OCI-M1 (cell line): ENCODE data around the gene CPNE1.

Source experiments
- DNase-seq: peaks from one replicate; lab custom pipeline; 2025; lab: John Stamatoyannopoulos, UW

Gene CPNE1

DNA sequence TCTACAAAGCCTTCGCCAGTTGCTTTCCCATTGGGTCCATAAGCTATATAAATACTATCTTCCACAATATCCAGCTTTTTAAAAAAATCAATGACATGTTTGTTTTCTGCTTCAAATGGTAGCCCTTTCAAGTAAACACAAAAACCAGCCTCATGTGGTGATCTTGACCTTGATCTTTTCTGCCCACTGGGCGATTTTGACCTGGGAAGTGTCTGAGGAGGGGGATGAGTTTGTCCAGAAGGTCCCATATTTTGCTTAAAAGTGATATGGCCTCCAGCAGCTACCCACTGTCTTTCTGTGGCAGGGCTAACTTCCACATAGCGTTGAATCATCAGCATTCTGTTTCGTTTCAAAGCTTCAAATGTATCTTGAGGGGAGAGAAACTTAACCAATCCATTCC lies 10.8 kb downstream of the CPNE1 start:
- no peak for DNase-seq

DNA sequence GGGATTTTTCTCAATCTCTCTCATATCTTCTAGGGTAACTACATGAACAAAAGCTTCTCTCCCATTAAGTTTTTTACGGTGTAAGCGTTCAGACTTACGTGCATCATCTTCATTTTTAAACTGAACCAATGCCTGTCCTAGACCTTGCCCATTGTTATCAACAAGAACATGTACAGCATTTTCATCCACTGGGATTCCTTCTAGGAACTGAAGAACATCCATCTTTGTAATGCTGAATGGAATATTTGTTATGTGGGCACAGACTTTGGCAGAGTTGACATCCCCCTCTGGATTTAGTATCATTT lies 11.3 kb downstream of the CPNE1 start:
- DNase-seq = no peak

DNA sequence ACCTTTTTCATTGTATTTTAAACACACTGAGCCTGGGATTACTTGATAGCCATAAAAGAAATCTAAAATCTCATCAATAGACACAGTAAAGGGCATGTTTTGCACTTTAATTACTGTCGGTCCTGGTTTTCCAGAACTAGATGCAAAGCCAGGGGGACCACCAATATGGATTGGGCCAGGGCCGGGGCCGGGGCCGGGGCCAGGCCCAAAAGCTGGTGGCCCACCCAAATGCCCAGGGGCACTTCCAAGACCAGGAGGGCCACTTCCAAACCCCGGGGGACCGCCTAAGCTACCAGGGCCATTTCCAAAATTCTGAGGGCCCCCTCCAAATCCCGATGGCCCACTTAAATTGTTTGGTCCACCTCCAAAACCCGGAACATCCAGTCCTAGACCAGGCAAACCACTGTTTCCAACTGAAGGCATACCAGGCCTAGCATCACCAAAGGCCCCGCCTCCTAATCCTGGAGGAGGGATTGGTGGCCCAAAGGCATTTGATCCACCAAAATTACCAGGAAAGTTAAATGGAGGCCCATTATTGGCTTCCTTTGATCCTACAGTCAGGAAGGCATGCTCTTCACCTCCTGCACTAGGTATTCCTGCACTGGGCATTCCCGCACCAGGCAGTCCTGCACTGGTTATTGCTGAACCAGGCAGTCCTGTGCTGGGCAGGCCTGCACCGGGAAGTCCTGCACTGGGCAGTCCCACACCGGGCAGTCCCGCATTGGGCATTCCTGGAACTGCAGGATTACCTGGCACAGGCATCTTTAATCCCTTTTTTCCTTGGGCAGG lies 11.9 kb downstream of the CPNE1 start:
- no peak for DNase-seq

DNA sequence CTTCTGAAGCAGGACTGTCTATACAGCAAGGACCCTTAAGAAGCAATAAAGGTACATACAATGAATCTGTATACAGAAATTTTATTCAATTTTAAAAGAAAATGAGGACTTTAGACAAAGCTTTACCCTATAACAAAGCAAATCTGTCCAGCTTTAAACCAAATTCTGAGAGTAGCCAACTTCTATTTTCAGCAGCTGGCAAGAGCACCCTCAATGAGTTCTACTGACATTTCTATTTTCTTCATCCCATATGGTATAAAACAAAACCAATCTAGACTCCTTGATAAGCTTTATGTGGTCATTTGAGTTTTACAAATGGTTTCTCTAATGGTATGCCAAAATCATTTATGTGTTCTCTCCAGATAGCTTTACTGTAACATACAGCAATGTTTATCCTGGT lies 12.7 kb downstream of the CPNE1 start:
- no peak for DNase-seq

DNA sequence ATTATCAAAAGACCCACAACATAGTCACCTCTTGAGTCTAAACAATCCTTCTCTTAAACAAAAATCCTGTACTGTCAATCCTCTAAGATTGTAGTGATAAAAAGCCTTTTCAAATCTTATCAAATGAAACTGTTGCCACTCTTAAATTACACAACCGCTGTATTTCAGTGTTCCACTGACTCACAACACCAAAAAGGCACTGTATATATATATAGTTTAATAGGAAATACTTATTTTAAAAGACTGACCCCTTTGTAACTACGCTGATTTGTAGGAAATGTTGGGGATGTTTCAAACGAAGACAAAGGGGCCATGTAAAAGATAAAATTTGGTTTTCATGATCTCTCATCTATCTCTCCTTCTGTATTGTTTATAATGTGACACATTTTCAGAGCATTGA lies 14.1 kb downstream of the CPNE1 start:
- no peak for DNase-seq

DNA sequence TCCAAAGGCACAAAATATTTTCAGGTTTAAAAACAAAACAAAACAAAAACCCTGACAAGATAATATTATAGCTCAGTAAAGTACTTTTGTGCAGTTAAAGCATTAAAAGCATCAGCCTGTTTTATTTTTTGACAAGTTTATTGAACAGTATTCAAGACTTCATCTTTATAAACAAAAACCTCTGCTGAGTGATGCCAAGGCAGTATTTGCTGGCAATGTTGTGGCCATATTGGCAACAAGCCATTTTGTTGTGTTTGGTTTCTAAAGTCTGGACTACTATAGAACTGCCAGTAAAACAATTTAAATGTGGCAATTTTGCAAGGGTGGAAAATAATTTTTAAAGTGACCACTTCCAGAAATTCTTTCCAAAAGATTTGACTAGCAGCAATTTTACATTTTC lies 15.9 kb downstream of the CPNE1 start:
- no peak for DNase-seq

DNA sequence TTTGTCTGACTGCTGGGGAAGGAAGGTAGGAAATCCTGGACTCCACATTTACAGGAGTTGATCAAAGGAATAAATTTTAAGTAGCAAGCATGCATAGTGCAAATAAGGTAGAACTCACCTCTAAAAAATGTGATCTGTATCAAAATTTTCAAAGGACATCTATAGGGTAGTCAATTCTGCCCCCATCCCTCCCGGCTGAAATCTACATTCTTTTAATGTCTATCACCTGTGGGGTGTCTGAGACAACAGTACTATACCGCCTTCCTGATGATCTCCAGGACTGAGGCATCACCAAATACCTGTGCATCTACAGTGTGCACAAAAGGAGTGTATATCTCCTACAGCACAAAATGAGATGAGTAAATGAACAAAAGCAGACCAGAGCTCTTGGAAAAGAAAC lies 19.9 kb downstream of the CPNE1 start:
- no peak for DNase-seq

DNA sequence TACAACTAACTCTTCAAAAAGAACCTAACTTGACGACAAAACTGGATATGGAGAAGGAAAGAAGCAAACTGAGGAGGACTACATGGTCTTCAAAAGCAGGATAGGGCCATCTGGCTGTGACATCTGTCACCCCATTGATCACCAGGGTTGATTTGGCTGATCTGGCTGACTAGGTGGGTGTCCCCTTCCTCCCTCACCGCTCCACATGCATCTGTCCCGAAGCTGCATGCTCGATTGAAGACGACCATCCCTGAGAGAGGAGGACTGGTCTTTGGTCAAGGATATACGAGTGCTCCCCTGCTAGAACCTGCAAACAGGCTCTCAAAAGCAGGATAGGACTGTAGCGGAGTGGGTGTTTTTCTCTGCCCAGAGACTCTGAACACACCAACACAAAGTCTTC lies 21.7 kb downstream of the CPNE1 start:
- no peak for DNase-seq

DNA sequence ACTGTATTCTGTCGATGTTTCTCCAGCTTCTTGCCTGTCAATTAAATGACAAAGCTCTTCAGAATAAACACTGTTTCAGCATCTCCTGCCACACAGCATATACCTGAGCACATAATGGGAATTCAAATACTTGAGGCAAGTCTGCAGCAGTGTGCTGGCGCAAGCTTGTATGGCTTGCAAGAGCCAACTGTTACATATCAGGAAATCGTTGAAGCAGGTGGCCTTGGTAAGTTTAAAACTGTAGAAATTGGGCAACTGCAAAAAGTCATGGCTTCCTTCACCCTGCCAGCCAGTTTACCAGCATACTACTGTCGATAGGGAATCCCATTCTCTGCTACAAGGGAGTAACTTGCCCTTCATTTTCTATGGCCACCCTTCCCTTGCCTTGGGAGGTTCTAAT lies 23.0 kb downstream of the CPNE1 start:
- DNase-seq = no peak

DNA sequence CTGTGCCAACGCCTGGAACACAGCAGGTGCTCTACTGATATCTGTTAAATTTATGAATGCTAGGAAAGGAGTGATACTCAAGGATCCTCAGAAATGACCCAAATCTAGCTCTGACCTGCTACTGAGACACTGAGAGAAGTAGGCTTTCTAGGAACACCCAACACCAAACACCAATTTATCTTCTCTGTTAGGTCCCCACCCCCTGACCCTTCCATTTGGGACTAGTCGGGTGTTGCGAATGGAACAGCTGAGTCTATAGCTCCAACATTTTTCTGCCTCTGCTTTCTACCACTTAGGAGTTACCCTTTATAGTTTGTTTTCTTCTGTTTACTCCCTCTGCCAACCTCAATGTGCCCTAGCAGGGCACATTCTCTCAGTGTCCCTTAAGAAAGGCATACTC lies 24.0 kb downstream of the CPNE1 start:
- DNase-seq = no peak

DNA sequence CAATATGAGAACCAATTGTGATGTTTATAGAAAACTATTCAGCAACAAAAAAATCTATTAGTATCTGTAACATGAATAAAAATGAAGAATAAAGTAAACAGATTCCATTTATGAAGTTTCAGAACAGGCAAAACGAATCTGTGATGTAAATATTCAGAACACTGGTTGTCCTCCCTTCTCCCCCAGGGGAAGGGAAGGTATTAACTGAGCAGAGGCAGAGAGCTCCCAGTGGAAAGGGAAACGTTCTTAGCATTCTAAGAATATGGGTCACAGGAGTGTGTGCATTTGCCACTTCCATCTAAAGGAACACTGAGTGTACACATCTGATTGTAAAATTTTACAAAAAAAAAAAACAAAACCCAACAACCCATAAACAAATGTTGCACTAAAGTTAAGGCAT lies 25.9 kb downstream of the CPNE1 start:
- no peak for DNase-seq

DNA sequence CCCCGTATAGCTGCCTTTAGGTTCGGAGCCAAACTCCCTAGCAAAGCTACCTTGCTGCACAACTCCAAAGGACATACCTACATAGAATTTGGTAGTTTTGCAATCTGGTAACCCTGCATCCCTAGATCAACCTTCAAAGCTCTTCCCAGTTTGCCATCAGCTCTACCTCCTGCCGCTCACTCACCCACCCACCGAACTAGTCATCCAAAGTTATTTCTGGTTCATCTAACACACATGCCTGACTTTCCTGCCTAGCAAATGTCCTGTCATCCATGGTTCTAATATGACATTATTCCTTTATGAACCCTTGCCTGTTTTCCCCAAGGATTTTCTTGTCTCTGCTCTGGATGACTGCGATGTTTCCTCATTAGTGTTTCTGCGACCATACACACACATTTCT lies 27.4 kb downstream of the CPNE1 start:
- DNase-seq = no peak

DNA sequence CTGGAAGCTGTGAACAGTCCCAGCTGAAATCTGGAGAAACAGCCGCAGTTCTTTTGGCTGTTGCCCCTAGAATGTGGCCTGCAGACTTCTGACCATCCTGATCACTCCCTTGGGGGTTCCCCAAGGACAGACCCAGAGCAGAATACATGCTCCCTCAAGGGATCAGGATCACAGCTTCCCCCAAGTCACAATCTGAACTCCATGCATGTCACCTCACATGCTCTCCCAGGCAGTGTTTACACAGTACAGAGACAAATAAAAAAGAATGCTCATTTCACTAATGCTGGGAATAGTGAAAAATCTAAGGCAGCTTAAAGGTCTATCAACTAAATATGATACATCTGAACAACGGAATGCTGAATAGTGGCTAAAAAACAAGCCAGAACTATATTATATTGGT lies 28.6 kb downstream of the CPNE1 start:
- no peak for DNase-seq

DNA sequence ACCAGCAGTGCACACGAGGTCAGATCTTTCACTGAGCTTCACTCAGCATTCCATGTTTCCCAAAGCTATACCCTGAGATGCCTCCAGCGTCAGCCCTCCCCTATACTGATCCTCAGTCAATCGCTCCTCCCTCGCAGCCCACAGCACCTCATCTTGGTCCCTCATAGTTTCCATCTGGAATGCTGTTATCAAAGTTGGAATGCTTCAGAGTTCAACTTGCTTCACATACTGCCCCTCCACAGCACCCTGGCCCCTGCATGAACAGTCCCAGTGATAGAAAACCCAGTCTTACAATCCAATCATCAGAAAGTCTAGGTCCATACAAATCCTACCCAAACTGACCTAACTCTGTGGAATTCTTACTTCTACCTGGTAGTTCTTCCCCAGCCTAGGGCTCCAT lies 29.0 kb downstream of the CPNE1 start:
- no peak for DNase-seq

DNA sequence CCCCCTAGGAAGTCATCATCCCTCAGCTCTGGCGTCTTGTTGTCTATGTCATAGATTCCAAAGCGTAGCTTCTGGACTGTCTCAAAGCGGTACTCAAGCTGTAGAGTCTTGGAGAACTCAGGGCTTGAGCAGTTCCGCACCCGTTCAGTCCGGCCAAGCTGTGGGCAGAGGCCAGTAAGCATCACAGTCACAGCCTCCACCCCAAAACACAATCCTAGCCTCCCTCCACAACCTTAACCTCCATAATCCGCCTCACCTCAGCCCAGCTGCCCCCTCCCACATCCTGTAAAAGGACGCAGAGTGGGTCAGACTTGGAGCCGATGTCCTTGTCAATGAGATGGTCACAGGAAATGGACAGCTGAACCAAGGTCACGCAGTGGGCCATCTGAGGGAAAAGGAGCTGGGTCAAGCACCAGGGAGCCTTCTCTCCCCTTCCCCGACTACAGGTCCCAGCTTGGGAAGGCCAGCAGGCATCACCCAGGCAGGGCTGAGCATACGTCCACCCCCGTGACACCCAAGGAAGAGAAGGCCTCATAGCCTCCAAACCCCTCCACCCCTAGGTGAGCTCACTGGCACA lies 32.1 kb downstream of the CPNE1 start:
- no peak for DNase-seq

DNA sequence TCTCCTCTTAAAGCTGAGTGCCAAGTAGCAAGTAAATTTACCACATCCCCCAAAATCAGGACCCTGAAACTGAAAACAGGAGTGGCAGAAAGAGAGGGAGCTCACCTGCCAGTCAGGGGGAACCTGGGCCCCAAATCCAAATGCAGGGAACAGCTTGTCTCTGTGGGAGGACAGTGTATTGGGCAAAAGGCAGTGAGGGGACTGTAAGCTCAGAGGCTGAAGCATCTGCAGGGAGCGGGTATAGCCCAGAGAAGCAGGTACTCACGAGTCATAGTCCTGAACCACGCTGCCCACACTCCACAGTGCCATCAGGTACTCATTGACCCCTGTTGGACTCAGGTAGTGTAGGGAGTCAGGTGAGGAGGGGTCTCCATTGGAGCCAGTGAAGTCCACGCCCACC lies 34.1 kb downstream of the CPNE1 start:
- no peak for DNase-seq

DNA sequence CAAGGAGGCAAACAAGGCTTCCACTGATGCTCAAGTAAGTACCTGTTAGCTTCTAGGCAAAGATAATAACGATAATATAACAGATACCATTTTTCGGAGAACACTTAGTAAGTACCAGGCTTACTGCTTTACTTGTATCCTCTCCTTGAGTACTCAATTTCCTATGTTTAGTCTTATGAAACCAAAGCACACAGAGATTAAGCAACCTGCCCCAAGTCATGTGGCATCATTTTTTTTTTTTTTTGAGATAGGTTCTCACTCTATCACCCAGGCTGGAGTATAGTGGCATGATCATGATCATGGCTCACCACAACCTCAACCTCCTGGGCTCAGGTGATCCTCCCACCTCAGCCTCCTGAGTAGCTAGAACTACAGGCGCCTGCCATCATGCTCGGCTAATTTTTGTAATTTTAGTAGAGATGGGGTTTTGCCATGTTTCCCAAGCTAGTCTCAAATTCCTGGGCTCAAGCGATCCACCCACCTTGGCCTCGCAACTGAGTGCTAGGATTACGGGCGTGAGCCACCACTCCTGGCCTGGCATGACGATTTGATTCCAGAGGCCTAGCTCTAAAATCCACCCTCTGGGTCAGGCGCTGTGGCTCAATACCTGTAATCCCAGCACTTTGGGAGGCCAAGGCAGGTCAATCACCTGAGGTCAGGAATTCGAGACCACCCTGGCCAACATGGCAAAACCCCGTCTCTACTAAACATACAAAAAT lies 35.1 kb downstream of the CPNE1 start:
- no peak for DNase-seq

DNA sequence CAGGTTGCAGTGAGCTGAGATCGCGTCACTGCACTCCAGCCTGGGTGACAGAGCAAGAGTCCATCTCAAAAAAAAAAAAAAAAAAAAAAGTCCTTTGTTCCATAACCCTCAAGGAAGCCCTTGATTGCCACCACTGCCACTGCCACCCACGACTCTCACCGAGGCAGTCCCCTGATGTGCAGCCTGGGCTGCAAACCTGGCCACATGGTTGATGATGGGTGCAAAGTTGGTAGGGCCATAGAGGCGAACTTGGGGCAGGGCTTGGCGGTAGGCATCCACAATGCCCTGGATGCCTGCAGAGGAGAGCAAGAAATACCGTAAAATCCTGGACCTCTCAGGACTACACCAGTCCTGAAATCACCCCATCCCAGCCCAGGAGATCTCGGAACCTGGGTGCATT lies 37.6 kb downstream of the CPNE1 start:
- DNase-seq = no peak

DNA sequence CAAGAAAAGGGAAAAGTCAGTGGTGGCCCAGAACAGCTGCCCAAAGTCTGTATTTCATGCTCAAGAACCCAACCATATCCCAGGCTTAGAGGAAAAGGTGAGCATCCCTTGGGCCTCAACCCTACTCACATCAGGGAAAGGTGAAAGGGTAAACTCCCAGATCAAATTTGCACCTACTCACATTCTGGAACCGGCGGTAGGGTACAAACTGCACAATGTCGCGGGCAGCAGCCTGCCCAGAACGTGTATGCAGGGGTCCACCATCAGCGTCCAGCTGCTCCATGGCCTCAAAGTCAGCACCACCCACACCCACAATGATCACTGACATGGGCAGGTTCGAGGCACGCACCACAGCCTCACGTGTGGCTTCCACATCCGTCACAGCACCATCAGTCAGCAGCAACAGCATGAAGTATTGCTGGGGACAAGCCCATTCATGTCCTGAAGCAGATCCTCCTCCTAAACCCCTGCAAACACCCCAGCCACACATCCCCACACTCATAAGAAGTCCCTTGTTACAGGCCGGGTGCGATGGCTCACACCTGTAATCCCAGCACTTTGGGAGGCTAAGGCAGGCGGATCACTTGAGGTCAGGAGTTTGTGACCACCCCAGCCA lies 38.2 kb downstream of the CPNE1 start:
- DNase-seq = no peak

DNA sequence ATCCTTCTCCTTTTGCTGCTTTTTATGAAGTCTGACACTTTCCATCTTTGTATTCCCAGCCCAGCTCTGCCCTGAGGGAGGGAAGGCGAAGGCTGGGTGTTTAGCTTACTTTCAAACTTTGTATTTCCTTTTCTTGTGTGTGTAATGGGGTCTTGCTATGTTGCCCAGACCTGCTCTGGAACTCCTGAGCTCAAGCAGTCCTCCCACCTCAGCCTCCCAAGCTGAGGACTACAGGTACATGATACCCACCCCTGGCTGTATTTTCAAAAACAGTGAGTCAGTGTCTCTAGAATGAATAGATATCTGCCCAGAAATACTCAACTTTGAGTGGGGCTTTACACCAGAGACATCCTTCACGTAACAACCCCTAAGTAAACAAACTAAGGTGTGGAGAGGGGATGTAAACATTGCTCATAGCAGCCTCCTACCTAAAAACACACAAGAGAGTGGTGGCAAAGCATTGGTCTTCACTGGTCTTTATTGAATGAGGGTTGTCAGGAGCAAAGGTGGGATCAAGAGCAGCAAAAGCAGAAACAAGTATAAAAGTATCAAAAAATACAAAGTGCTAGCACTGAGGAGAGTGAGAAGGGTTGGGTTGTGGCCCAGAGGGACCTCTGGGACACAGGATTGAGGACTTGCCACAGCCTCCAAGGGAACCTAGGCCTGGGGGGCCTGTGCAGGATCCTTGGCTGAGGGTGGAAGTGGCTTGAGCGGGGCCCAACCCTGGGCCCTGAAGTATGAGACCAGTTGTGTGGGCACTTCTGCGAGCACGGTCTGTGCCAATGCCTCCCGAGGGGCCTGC lies 38.9 kb downstream of the CPNE1 start:
- DNase-seq = no peak

DNA sequence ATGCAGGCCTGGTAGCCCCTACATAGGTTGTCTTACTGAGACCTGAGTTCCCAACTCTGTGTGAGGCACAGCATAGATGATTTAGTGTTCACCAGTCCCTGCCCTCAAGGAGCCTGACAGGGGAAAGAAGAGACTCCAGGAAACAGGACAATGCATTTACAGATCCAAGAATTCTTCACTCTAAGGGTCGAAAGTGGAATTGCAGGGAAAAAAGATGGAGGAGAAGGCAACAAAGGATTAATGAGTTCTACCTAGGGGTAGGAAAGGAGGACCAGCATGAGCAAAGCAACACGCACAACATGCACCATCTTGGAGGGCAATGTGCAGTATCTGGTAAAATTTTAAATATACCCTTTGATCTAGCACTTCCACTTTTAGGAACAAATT lies 43.1 kb downstream of the CPNE1 start:
- DNase-seq = no peak

DNA sequence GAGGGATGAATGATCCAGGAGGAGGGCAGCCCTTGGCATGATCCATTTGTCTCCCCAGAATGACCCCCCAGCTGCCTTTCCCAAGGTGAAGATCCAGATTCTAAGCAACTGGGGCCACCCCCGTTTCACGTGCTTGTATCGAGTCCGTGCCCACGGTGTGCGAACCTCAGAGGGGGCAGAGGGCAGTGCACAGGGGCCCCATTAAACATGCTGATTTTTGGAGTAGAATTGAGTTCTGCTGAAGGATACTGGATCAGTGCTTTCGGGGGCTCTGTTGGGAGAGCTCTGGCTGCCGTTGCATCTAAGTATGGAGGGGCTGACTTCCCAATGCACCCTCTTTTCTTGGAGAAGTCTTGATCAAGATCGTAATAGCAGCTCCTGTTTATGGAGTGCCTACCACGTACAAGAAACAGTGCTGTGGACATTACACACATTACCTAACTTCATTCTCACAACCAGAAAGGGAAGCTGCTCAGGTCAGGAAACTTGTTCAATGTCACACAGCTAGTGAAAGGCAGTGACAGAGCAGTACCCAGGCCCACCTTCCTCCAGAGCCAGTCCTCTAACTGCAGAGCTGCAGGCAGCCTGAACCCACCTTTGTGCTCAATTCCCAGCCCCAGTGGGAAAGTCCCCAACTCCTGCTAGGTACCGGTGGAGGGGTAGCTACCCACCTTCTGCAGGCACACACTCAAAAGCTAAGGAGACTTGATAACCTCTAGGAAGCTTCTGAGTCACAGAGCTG lies 43.7 kb downstream of the CPNE1 start:
- no peak for DNase-seq
